GM18868 (cell line): Measurements from ENCODE around the gene ZNF808.
"Not testable (repeated sequence)": the region's sequence is repeated elsewhere in the genome, so short reads cannot be mapped to it uniquely, and the experiment has no call there.

Experiments
- ATAC-seq: cut with Tn5 transposase; IDR thresholded peaks from one replicate; pipeline ENCODE4 v1.9.1; 2021; ENCODE audit warnings: mild to moderate bottlenecking, moderate library complexity; ENCODE audit not compliant: unreplicated experiment

The ZNF808 gene

DNA sequence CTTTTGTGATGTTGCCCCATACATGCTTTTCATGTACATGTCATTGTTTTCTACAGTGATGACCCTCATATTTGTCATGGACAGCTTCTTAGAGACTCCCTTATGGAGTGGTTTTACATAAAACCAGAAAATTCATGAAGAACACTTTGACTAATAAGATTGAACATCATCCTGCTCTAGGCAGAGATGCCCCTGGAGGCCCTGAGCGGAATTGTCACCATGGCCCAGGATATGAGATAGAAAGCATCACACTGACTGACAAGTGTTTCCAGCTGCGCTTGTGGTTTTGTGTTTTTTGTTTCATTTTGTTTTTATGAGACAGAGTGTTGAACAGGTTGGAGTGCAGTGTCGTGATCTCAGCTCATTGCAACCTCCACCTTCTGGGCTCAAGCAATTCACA is 64.8 kb downstream of the ZNF808 start:
- no peak for ATAC-seq

DNA sequence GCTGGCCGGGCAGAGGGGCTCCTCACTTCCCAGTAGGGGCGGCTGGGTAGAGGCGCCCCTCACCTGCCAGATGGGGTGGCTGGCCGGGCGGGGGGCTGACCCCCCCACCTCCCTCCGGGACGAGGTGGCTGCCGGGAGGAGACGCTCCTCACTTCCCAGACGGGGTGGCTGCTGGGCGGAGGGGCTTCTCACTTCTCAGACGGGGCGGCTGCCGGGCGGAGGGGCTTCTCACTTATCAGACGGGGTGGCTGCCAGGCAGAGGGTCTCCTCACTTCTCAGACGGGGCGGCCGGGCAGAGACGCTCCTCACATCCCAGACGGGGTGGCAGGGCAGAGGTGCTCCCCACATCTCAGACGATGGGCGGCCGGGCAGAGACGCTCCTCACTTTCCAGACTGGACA is 66.0 kb downstream of the ZNF808 start:
- ATAC-seq: not testable (repeated sequence)

DNA sequence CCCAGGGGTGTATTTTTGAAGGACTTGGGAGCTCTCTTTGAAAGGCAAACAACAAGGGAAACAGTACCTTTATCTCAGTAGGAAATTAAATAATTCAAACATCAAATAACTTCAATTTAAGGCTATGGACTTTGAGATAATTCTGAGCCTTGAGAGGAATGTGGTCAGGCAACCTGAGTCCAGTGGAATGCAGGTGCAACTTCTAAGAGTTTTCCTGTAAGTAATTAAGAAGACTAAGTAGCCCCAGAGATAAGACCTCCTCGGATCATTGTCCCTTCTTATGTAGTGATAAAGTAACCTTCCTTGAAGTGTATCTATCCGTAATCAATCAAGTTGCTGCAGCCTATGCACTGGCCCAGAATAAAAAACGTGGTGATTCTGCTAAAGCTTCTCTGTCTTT is 71.8 kb downstream of the ZNF808 start:
- no peak for ATAC-seq

DNA sequence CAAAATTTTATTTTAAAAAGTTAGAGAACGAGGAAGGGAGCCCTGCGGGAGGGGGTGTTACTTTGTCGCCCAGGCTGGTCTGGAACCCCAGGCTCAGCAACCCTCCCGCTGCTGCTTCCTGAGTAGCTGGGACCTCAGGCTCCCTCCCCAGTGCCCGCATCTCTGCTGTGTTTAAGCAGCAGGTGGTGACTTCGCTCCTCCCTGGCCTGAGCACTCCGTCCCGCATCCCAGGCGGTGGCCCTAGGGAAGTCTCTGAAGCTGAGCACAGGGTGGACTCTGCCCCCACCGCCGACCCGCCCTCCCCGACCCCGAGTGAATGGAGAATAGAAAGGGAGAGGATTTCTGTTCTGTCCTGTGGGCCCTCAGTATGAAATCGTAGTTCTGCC is 73.2 kb downstream of the ZNF808 start:
- no peak for ATAC-seq

DNA sequence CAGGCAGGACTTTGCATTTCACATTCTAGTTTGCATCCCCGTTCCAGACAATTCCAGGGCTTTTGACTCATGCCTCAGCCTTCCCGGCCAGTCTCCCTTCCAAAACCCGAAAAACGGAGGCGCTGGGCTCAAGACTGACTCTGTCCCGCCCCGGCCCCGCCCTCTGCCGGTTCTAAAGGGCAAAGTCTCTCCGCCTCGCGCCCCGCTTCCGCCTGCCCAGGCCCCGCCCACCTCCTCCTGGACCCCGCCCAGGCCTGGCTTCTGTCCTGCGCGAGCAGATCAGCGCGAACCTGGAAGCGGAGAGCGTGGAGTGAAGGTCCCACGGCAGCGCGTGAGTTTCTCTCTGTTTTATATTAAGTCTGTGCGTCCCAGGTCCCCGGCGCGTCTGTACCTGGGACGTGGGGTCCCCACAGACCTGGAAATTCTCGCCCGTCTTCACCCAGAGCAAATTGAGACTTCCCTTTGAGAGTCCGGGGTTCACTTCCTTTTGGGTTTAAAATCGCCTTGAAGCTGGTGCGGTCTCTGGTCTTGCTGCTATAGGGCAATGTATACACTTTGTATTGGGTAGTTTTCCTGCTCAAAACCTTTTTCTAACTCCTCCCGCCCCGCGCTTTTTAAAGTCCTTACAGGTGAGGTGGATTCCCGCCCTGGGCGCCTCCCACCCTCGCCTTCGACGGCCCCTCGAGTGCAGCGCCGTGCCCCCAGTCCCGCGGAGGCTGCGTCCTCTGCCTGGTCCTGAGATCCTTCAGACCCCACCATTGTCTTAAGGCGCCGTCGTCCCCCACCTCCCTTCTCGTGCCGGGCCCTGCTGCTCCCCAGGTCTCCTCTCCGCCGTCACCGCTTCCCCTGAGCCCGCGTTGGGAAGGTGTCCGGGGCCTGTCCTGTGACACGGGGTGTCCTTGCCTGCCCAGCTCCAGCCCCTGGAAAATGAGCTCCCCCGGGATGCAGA is 73.8 kb downstream of the ZNF808 start:
- peak; percentile 91 for ATAC-seq

DNA sequence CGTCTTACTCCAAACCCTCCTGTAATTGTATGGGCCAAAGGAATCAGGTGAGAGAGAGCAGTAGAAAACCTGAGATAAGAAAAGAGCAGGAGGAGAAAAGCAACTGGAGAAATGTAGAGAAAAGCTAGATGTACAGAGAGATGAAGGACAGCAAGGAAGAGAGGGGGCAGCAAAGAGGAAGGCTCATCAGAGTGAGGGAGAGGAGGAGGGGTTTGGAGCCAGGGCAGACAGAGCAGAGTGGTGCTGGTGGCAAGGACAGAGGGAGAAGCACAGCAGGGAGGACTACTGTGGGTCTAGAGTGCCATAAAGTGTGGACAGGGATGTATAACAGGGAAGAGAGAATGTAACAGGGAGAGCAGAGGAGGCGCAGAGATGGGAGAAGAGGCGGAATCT is 74.5 kb downstream of the ZNF808 start:
- ATAC-seq: not testable (repeated sequence)

DNA sequence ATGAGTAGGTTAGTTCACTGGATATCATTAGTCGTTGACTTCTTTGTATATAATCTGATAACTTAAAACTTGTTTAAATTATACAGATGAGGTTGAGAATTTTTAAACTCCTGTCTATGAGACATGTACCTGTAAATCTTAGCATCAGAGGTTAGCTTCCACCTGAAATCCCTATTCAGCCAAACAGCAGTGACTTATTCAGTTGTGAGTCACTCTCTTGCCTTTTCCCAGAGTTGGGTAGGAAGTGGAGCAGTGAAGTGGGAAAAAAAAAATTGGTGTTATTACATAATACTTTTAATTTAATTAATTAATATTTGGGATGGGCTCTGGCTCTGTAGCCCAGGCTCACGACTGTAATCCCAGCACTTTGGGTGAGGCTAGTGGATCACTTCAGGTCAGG is 75.5 kb downstream of the ZNF808 start:
- ATAC-seq: no peak

DNA sequence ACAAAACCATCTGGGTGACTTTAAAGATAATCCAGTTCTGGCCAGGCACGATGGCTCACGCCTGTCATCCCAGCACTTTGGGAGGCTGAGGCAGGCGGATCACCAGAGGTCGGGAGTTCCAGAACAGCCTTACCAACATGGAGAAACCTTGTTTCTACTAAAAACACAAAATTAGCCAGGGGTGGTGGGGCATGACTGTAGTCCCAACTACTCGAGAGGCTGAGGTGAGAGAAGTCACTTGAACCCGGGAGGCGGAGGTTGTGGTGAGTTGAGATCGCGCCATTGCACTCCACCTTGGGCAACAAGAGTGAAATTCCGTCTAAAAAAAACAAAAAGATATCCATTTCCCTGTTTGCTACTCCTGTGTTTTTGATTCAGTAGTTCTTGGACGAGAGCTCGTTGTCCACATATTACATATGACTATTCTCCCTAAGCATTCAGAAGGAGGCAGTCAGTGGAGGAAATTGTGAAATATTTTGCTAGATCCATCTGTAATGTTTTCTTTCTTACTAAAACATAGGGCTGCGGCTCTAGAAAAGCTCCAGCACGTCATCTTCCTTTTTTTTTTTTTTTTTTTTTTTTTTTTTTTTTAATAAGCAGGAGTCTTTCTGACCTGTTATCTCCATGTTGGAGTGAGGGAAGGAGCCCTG is 76.2 kb downstream of the ZNF808 start:
- no peak for ATAC-seq
